MM.1S (cell line): ENCODE results near the gene RAI1.

Source experiments
- DNase-seq: peaks from one replicate; pipeline ENCODE4 v3.0.0-alpha.2; 2015
- H2AFZ ChIP-seq: fragments of 300-600 bp; sonication (generic); 2 replicates; pipeline ENCODE4 v1.6.0; 2016; ENCODE audit warnings: antibody characterized with exemption, low read length
- H3F3A ChIP-seq: fragments of 300-600 bp; sonication (generic); 2 replicates; pipeline ENCODE4 v1.6.1; 2016; ENCODE audit warnings: mild to moderate bottlenecking, antibody characterized with exemption, low read length, moderate library complexity, mixed read lengths; ENCODE audit not compliant: insufficient read depth
- H3K27ac ChIP-seq: fragments of 300-600 bp; sonication (generic); 2 replicates; pipeline ENCODE4 v1.5.1; 2016; ENCODE audit warnings: mild to moderate bottlenecking, low read length
- H3K27me3 ChIP-seq: fragments of 300-600 bp; sonication (generic); replicated peaks from 2 replicates; pipeline ENCODE4 v1.6.0; 2016; ENCODE audit warnings: low read length; ENCODE audit not compliant: insufficient read depth
- H3K36me3 ChIP-seq: fragments of 300-600 bp; sonication (generic); replicated peaks from 2 replicates; pipeline ENCODE4 v1.6.1; 2016; ENCODE audit warnings: mild to moderate bottlenecking, low read length, mixed read lengths; ENCODE audit not compliant: insufficient read depth
- H3K4me1 ChIP-seq: fragments of 300-600 bp; sonication (generic); 2 replicates; pipeline ENCODE4 v1.6.1; 2016; ENCODE audit warnings: low read length, mixed read lengths
- H3K4me2 ChIP-seq: fragments of 300-600 bp; sonication (generic); 2 replicates; pipeline ENCODE4 v1.6.0; 2016; ENCODE audit warnings: low read depth, low read length
- H3K4me3 ChIP-seq: fragments of 300-600 bp; sonication (generic); 2 replicates; pipeline ENCODE4 v1.5.1; 2016; ENCODE audit warnings: low read length, mixed read lengths
- H3K79me2 ChIP-seq: fragments of 300-600 bp; sonication (generic); 2 replicates; pipeline ENCODE4 v1.6.1; 2016; ENCODE audit warnings: mixed run types, low read length, mixed read lengths
- H3K9ac ChIP-seq: fragments of 300-600 bp; sonication (generic); 2 replicates; pipeline ENCODE4 v1.6.1; 2016; ENCODE audit warnings: low read length, mixed read lengths
- H3K9me2 ChIP-seq: fragments of 300-600 bp; sonication (generic); replicated peaks from 2 replicates; pipeline ENCODE4 v1.6.1; 2016; ENCODE audit warnings: mild to moderate bottlenecking, low read length, mixed read lengths; ENCODE audit not compliant: insufficient read depth
- H3K9me3 ChIP-seq: fragments of 300-600 bp; sonication (generic); replicated peaks from 2 replicates; pipeline ENCODE4 v1.6.1; 2016; ENCODE audit warnings: mild to moderate bottlenecking, low read length, mixed read lengths; ENCODE audit not compliant: insufficient read depth
- H4K20me1 ChIP-seq: fragments of 300-600 bp; sonication (generic); 2 replicates; pipeline ENCODE4 v1.6.1; 2016; ENCODE audit warnings: mild to moderate bottlenecking, low read length, moderate library complexity, mixed read lengths; ENCODE audit not compliant: insufficient read depth
- CTCF ChIP-seq: fragments of 300-600 bp; sonication (generic); IDR thresholded peaks from 2 replicates; pipeline ENCODE4 v1.5.1; 2016; ENCODE audit warnings: antibody characterized with exemption, low read length, mixed read lengths
- EZH2 ChIP-seq: fragments of 300-600 bp; sonication (generic); optimal IDR thresholded peaks from 2 replicates; pipeline ENCODE3; 2017; ENCODE audit warnings: low read depth, mild to moderate bottlenecking, antibody characterized with exemption, low read length, mixed read lengths
- EZH2phosphoT487 ChIP-seq: fragments of 300-600 bp; sonication (generic); IDR thresholded peaks from 2 replicates; pipeline ENCODE4 v1.6.1; 2018; ENCODE audit warnings: antibody characterized with exemption, low read length

Gene RAI1

GRCh38 chr17:17659340-17659739 is 21.9 kb upstream of the RAI1 start:
- H3K9me3 ChIP-seq: no peaks in the 10 kb centered on the region
- H3K27me3 ChIP-seq: no peaks in the 10 kb centered on the region
- no peak overlapping the region for H3K4me3 ChIP-seq
- no peaks in the 10 kb centered on the region for H3K9me2 ChIP-seq
- H3F3A ChIP-seq: no peaks in the 10 kb centered on the region
- no peak overlapping the region for H3K9ac ChIP-seq
- DNase-seq: no peak
- no peak overlapping the region for H3K27ac ChIP-seq
- no peaks in the 10 kb centered on the region for H3K36me3 ChIP-seq
- no peak overlapping the region for H3K4me2 ChIP-seq
- H4K20me1 ChIP-seq: no peaks in the 10 kb centered on the region
- TF ChIP-seq EZH2: no peak
- no peak for TF ChIP-seq EZH2phosphoT487
- no peak for TF ChIP-seq CTCF
- H3K4me1 ChIP-seq: no peaks in the 10 kb centered on the region
- H3K79me2 ChIP-seq: no peaks in the 10 kb centered on the region
- no peak overlapping the region for H2AFZ ChIP-seq

- no peak overlapping the region for H3K9ac ChIP-seq
- no peaks in the 10 kb centered on the region for H3K9me2 ChIP-seq
- TF ChIP-seq EZH2: no peak
- no peak for TF ChIP-seq CTCF
- no peak for TF ChIP-seq EZH2phosphoT487
- no peaks in the 10 kb centered on the region for H3F3A ChIP-seq
- no peaks in the 10 kb centered on the region for H4K20me1 ChIP-seq
- no peaks in the 10 kb centered on the region for H3K4me1 ChIP-seq
- no peaks in the 10 kb centered on the region for H3K27me3 ChIP-seq
- DNase-seq: no peak
- H3K36me3 ChIP-seq: no peaks in the 10 kb centered on the region
- H3K4me2 ChIP-seq: no peak overlapping the region
- no peak overlapping the region for H3K4me3 ChIP-seq
- H3K9me3 ChIP-seq: no peaks in the 10 kb centered on the region
- H3K27ac ChIP-seq: no peak overlapping the region
- no peaks in the 10 kb centered on the region for H3K79me2 ChIP-seq
- no peak overlapping the region for H2AFZ ChIP-seq
Measured at GRCh38 chr17:17661134-17661533, 20.1 kb upstream of the RAI1 start.

- H3F3A ChIP-seq: no peaks in the 10 kb centered on the region
- H3K9me2 ChIP-seq: no peaks in the 10 kb centered on the region
- no peaks in the 10 kb centered on the region for H3K4me1 ChIP-seq
- no peaks in the 10 kb centered on the region for H3K36me3 ChIP-seq
- no peak overlapping the region for H2AFZ ChIP-seq
- TF ChIP-seq CTCF: 0 out of 2 replicates have a peak, but pooled peaks have one; percentile 4
- TF ChIP-seq EZH2: no peak
- H3K4me3 ChIP-seq: no peak overlapping the region
- no peak for DNase-seq
- no peak overlapping the region for H3K4me2 ChIP-seq
- H3K79me2 ChIP-seq: no peaks in the 10 kb centered on the region
- no peaks in the 10 kb centered on the region for H3K27me3 ChIP-seq
- H3K27ac ChIP-seq: no peak overlapping the region
- no peaks in the 10 kb centered on the region for H4K20me1 ChIP-seq
- no peaks in the 10 kb centered on the region for H3K9me3 ChIP-seq
- no peak overlapping the region for H3K9ac ChIP-seq
Measured at GRCh38 chr17:17661834-17662385, 19.3 kb upstream of the RAI1 start.
